ENCODE results near the gene CAPN14.

The CAPN14 gene

DNA sequence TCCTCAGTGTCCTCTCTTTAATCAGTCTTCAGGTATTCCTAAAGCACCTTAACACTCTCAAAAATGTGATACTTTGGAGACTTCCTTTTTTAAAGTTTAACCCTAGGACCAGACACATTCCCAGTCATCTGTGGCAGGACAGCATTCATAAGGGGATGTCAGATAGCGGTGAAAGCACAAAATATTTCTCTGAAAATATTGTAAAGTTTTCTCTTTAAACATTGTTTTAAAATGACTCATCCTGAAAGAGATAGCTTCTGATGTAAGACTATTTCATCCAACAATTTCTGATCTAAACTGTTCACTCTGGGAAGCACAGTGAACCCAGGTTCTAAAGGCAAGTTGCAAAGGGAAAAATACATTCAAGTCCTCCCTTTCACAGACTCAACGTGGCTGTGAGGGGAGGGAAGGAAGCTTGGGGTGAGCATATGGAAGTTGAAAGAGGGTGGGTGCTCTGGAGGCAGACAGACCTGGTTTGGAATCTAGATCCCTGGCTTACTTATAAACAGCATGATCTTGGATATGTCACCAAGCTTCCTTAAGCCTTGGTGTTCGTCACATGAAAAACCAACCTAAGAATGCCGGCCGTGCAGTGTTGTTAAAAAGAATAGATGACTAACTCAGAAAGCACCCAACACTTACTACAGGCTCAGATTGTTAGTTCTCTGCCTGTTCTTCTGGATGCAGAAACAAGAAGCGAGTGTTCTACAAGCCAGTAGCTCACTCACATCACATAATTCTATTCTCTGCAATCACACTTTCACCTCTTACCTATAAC is 91.2 kb downstream of the CAPN14 start:
- no peak overlapping the region for H3K4me3 ChIP-seq (ENCODE audit: low read length)
- TF ChIP-seq, protein P1, sequence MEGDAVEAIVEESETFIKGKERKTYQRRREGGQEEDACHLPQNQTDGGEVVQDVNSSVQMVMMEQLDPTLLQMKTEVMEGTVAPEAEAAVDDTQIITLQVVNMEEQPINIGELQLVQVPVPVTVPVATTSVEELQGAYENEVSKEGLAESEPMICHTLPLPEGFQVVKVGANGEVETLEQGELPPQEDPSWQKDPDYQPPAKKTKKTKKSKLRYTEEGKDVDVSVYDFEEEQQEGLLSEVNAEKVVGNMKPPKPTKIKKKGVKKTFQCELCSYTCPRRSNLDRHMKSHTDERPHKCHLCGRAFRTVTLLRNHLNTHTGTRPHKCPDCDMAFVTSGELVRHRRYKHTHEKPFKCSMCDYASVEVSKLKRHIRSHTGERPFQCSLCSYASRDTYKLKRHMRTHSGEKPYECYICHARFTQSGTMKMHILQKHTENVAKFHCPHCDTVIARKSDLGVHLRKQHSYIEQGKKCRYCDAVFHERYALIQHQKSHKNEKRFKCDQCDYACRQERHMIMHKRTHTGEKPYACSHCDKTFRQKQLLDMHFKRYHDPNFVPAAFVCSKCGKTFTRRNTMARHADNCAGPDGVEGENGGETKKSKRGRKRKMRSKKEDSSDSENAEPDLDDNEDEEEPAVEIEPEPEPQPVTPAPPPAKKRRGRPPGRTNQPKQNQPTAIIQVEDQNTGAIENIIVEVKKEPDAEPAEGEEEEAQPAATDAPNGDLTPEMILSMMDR (conservative IDR thresholded peaks at IDR 0.05; ENCODE audit: low read length), result no peak
- DNase-seq (ENCODE audit: low read depth), result no peak

- TF ChIP-seq, protein P1 (conservative IDR thresholded peaks at IDR 0.05; ENCODE audit: low read length), result no peak
- DNase-seq (ENCODE audit: low read depth), result no peak
- no peak overlapping the region for H3K4me3 ChIP-seq (ENCODE audit: low read length)
Measured at GRCh38 chr2:31124904-31125303, 92.4 kb downstream of the CAPN14 start.
